22Rv1 (cell line): ENCODE measurements around the gene AOAH.

Experiments
- ZFX ChIP-seq: fragments of 450-650 bp; IDR thresholded peaks from 2 replicates; pipeline ENCODE4 v1.6.1; 2017; ENCODE audit warnings: antibody characterized with exemption, borderline replicate concordance
- TF ChIP-seq, protein P1 (sequence below): fragments of 450-650 bp; IDR thresholded peaks from 2 replicates; pipeline ENCODE4 v1.5.1; 2017; ENCODE audit warnings: mild to moderate bottlenecking

- TF ChIP-seq, protein P1, sequence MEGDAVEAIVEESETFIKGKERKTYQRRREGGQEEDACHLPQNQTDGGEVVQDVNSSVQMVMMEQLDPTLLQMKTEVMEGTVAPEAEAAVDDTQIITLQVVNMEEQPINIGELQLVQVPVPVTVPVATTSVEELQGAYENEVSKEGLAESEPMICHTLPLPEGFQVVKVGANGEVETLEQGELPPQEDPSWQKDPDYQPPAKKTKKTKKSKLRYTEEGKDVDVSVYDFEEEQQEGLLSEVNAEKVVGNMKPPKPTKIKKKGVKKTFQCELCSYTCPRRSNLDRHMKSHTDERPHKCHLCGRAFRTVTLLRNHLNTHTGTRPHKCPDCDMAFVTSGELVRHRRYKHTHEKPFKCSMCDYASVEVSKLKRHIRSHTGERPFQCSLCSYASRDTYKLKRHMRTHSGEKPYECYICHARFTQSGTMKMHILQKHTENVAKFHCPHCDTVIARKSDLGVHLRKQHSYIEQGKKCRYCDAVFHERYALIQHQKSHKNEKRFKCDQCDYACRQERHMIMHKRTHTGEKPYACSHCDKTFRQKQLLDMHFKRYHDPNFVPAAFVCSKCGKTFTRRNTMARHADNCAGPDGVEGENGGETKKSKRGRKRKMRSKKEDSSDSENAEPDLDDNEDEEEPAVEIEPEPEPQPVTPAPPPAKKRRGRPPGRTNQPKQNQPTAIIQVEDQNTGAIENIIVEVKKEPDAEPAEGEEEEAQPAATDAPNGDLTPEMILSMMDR = no peak
- no peak for TF ChIP-seq ZFX
These were observed 50.6 kb downstream of the AOAH start for GRCh38 chr7:36673703-36674102.
